Cerebellar cortex (tissue), 1 donor: ENCODE data around the gene CDX2.
A peak's percentile ranks its signal among the peaks of the same experiment; 100 is the strongest.
"Not testable (repeated sequence)": the region's sequence is repeated elsewhere in the genome, so short reads cannot be mapped to it uniquely, and the experiment has no call there.

Experiments
- DNase-seq: peaks from one replicate; pipeline ENCODE4 v3.0.0-alpha.2; 2015; ENCODE audit warnings: low spot score

CDX2 gene, protein sequence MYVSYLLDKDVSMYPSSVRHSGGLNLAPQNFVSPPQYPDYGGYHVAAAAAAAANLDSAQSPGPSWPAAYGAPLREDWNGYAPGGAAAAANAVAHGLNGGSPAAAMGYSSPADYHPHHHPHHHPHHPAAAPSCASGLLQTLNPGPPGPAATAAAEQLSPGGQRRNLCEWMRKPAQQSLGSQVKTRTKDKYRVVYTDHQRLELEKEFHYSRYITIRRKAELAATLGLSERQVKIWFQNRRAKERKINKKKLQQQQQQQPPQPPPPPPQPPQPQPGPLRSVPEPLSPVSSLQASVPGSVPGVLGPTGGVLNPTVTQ

DNA sequence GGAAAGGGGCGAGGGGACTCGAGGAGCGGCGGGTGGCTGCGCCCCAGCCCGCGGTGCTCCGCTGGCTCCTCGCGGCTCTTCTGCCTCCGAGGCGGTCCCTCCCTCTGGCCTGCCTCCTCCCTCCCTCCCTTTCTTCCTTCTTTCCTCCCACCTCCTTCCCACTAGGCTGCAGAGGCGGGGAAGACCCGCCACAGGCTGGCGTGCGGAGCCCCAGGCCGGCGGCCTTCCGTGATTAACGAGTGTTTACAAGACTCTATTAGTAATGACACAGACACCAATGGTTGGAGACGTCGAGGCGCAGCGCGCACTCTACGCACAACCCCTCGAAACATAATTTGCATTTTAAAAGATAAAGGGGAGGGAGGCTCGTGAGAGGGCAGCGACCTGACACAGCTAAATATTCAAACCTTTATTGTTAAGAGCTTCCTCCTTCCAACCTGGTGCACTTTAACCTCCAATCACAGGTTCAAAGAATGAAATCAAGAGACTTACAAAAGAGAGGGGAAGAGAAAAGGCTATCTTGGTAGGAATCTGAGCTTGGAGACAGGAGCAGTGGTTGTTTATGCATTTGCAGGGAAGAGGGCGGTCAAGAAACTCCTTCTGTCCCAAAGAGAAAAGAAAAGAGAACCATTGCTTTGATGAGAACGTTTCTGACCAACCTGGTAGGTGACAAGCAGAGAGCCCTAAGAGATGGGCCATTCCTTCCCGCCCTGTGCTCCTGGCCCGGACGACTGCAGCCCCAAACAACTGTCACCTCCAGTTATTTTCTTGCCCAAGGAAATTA lies at the start of gene CDX2:
Gene CDX2 (minus strand): TSS at position 234 of the 784 bp plus-strand sequence. CDS start 309 bp downstream, outside the sequence.
- no peak for DNase-seq

DNA sequence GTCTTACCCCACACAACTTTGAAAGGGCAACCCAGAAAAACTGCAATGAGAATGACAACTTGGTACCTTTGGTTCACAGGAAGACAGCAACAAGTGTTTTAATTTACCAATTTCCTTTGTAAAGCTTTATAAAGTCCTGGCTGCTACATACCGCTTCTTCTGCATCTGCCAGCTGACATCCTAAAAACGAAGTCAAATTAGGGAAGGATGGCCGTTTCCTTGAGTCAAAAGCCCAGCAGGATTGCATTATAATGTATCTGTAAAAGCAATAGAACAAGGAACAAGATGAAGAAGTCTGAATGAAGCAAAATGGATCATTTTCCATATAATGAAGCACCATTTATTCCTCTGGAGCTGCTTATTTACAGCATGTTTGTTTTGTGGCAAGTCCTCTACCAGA lies 45.2 kb upstream of the CDX2 start:
- no peak for DNase-seq

GRCh38 chr13:28013482-28013881 lies 44.4 kb upstream of the CDX2 start:
- no peak for DNase-seq

- DNase-seq: no peak
These were observed 43.8 kb upstream of the CDX2 start for GRCh38 chr13:28012896-28013295.

- no peak for DNase-seq
These were observed 43.3 kb upstream of the CDX2 start for GRCh38 chr13:28012383-28012782.

DNA sequence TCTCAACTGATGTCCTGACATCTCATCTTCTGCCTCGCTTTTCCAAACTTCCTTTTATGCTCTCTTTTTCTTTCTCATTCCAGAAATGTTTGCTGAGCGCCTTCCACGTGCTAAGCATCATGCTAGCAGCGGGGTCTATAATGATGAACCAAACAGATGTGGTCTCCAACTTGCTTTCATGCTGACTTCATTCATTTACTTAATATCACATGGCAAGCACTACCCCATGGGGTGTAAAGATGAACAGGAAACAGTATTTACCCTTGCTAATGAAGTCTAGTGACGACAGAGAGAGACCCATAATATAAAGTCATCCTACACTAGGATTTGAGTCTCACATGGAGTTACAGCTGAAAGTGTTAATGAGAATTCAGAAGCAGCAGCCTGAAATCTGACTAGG lies 40.9 kb upstream of the CDX2 start:
- no peak for DNase-seq

- DNase-seq: not testable (repeated sequence)
These were observed 35.9 kb upstream of the CDX2 start for GRCh38 chr13:28005016-28005415.

DNA sequence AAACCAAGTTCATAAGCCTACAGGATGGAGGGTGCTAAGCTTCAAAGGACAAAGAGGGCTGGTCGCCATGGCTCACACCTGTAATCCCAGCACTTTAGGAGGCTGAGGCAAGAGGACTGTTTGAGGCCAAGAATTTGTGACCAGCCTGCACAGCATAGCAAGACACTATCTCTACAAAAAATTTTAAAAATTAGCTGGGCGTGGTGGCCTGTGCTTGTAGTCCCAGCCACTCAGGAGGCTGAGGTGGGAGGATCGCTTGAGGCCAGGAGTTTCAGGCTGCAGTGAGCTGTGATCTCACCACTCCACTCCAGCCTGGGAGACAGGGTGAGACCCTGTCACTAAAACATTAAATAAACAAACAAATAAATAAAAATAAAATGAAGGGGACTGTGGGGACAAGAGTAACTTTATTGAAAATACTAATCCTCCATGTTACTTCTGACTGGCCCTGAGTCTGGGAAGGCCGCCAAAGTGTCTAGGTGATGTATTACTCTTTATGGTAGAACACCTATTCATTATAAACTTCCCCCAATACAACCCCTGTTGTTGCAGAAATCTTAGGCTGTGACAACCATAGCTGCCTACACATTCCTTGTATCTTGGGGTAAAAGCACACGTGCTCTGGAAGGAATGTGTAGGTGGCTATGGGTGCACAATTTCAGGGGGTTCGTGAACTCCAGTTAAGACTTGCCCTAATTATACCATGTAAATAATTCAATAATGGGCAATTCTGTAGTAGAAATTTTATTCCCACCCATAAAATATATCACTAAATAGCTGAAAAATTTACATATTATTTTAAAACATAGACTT lies 34.0 kb upstream of the CDX2 start:
- DNase-seq: no peak

DNA sequence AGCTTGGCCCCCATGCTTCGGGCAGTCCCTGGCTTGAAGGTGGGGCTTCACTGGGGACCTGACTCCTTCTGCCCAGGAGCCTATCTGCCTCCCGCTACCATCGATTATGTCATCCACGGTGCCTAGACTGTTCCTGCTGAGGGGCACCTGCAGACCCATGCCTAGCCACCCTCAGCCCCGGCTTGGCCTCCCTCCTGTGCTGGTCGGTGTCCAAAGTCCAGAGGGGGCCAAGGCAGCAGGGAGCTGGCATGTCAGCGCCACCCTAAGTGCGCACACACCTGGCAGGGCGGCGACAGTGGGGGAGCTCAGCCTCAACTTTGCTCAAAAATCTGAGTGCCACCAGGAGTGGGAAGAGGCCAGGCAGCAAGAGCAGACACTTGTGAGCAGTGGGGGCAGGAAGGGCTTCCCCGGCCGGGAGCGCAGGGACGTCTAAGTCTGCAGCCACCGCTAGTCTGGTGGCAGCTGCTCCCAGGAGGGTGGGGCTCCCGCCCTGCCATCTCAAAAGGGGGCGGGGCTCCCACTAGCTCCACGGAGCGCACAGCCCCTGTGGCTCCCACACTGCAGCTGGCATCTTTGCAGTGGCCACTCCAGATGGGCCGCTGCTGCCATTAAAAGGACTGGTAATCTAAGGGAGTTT lies 32.8 kb upstream of the CDX2 start:
- DNase-seq: no peak

DNA sequence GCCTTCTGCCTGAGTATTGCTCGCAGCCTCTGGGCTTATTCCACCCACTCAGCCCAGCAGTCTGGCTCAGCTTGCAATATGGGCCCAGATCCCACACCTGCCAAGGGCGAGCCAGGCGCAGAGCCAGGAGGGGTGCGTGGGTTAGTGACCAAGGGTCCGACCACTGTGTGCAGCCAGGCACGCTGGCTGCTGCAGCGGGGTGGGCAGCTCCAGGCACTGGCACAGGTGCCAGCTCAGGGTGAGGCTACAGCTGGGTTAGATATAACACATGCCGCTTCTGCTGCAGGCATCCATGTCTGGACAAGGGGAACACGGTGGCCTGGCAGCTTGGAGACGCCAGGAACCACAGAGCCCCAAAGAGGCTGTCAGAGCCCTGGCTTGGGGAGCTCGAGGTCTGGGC lies 31.9 kb upstream of the CDX2 start:
- no peak for DNase-seq

DNA sequence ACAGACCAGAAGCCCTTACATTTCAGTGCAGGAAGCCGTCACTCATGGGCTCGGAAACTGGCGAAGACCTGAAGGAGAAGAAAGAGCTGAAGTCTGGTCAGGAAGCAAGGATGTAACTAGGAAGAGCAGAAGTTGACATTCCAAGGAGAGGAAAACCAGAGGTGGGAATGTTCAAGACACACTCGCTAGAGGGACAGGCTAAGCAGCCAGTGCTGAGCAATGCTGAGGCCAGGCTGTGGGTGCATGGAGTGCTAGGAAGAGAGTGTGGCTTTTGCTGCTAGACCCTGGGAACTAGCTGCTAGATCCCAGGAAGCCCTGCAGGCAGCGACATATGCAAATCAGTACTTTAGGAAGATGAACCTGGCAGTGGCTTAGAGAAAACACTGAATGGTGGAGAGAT lies 31.5 kb upstream of the CDX2 start:
- DNase-seq: peak; percentile 42

DNA sequence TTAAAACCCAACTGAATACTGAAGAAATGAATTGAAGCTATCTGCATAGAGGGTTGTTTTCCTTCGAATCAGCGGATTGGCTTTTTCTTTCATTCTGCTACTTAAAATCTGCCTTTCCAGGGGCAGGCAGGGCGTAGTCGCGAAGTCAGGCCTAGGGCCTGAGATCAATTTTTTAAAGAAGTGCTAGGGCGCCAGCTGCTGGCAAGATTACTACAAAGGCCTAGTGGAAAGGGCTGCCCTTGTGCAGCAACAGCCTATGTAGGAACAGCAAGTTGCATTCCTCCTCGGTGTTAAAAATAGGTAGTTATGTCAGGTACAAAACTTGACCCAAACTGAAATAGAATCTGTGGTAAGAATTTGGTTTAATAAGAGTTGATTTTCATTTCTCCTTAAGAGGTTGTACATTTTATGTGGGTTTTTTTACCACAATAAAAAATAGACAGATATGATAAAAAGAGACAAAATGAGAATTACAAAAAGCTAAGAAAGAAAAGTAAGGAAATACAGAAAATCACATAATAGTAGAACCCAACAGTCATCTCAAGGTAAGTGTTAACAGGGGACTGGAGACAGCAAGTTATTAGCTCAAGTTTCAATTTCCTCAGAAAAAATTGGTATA lies 28.9 kb upstream of the CDX2 start:
- peak; percentile 56 for DNase-seq

DNA sequence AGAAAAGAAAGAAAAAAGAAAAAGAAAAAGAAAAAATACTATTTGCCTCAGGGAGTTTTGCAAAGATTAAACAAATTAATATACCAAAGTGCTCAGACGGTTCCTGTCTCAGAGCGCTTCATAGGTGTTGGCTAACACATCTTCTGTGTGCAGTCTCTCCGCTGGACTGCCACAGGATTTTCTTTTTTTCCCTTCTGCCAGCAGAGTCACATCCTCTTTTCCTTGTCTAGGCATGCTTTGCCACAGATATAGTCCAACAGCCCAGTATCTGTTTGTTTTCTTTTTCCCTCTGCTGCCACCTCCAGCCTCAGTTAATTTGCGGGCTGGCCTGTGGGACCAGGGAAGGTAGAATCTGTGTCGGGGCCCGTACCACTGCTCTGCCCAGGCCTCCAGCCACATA lies 22.8 kb upstream of the CDX2 start:
- no peak for DNase-seq

GRCh38 chr13:27988520-27988919 lies 19.4 kb upstream of the CDX2 start, which contains the start of gene URAD:
TSS of gene URAD (minus strand) at chr13:27988693. CDS start at chr13:27988637, 56 bp downstream.
- DNase-seq: no peak

DNA sequence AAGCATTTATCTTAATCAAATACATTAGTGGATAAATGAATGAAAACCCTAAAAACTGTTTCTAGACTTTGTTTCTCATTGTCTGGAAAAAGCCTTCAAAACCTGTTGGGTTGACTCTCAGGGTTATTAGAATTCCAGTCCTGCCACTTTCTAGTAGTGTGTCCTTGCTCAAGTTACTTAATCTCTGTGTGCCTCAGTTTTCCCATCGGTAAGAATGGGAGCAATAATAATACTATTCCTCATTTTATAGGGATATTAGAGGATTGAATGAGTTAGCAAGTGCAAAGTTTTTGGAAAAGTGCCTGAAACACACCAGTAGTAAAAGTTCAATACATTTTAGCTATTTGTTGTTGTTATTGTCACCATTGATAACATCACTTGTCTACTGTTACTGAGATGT lies 16.5 kb upstream of the CDX2 start:
- no peak for DNase-seq

GRCh38 chr13:27982361-27982760 lies 13.2 kb upstream of the CDX2 start:
- no peak for DNase-seq

DNA sequence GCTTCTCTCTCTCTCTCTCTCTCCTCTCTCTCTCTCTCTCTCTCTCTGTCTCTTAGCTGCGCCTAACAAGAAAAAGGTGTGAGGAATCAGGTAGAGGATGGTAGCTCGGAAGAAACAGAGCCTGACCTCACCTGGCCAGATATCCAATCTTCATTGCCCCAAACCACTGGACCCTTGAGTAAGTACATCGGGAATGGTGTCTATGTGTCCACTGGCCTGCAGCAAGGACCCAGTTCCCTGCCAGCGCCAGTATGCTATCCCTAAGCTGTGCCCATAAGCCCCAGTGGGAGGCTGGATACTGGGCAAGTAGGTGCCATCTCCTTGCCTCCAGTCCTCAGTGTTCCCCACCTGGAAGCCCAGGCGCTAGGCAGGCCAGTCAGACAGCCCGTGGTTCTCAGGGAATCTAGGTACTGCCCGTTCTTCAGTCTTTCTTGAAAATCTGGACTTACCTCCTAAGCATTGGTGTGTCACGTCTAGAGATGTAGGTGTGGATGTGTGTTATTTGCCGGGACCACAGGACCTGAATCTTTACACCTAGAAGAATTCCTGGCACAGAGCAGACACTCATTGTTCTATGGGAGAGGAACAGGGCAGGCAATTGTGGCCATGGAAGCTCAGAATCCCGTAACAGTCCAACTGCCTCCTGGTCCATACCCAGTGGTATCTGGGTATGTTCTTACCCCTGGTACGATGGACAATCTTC lies 12.0 kb upstream of the CDX2 start:
- no peak for DNase-seq

GRCh38 chr13:27980280-27980998 lies 11.3 kb upstream of the CDX2 start:
- DNase-seq: no peak

DNA sequence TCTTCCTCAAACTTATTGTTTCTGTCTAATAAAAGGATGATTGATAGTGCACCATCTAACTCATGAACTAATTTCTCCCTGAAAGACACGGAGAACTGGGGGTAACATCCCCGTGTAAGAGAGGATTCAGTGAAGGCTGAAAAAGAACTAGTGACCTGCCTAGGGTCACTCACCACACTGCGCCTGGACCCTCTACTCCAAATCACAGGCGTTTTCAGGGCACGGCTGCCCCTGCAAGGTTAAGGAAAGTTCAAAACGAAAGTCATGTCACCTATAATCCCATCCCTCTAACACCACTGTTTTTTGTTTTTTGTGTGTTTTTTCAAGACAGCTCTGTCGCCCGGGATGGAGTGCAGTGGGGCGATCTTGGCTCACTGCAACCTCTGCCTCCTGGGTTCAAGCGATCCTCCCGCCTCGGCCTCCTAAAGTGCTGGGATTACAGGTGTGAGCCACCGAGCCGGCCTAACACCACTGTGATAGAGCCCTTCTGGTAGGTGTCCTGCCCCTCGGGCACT lies 10.7 kb upstream of the CDX2 start:
- DNase-seq: no peak

DNA sequence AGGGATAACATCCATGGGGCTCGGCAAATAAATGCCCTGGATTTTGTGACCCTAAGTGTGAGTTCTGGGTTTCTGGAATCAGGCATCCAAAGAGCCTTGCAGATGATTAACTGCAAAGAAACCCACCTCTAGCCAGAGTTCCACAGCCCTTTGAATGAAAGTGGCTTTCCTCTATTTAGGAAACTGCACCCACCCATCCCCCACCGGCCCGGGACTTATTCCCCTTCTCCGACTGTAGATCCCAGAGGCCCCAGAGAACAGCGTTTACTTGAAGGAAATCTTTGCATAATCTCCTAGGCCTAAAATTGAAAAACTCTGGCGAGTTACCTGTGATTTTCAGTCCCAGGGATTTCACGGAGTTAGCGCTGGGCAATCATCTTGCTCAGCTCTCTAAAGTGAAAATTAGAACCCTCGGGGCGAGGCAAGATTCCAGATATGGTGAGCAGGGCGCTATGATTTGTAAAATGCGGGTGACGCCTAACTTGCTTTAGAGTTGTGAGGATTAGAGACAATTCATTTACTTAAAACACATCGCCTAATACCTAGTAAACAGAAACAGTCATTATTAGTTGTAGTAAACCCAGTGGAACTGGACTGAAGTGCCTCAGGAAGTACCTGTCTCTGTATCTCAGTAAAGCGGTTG lies 10.0 kb upstream of the CDX2 start:
- no peak for DNase-seq
